K562 (cell line): ENCODE measurements around the gene GTPBP1. TPM values are rescaled to one million over a fixed set of nuclear protein-coding genes. Genes with fewer than 3 reads are reported as not detected.

Experiments
- ATF1 ChIP-seq, 2 experiments: fragments of 450-650 bp in 1 of 2; IDR thresholded peaks; 2 replicates each; pipeline ENCODE4 v1.6.1; 2016; ENCODE audit warnings: missing compliant biosample characterization in 1 of 2, missing genetic modification characterization in 1 of 2
- CREB3L1 ChIP-seq: fragments of 450-650 bp; IDR thresholded peaks from 2 replicates; pipeline ENCODE4 v1.6.1; 2014; ENCODE audit warnings: low read depth, mild to moderate bottlenecking, moderate library complexity, borderline replicate concordance
- CTCFL ChIP-seq: IDR thresholded peaks from 2 replicates; pipeline ENCODE4 v1.6.1; 2011; ENCODE audit warnings: borderline replicate concordance, low read depth, mild to moderate bottlenecking, moderate library complexity, low read length; ENCODE audit not compliant: insufficient read depth, poor library complexity, severe bottlenecking
- FOXP1 ChIP-seq: sonication (generic); formaldehyde crosslinking; IDR thresholded peaks from 2 replicates; pipeline ENCODE4 v1.8.0; 2022; ENCODE audit warnings: mild to moderate bottlenecking, missing genetic modification reagents
- HDGF ChIP-seq: fragments of 450-650 bp; IDR thresholded peaks from 2 replicates; pipeline ENCODE4 v1.6.1; 2016
- JUND ChIP-seq, 2 experiments: IDR thresholded peaks; 2 replicates in 1 of 2; 3 replicates in 1 of 2; pipeline ENCODE4 v1.6.1; 2011; ENCODE audit warnings: borderline replicate concordance in 2 of 2, low read depth in 2 of 2, low read length in 2 of 2, improper control_type of control experiment in 1 of 2, missing biosample characterization in 1 of 2, missing genetic modification characterization in 1 of 2, missing genetic modification reagents in 1 of 2
- KDM4B ChIP-seq, 2 experiments: fragments of 450-650 bp in 1 of 2; sonication (generic) in 1 of 2; IDR thresholded peaks; 2 replicates each; pipeline ENCODE4 v1.6.1; 2016 to 2017; ENCODE audit warnings: borderline replicate concordance in 2 of 2, antibody characterized with exemption in 1 of 2, low read depth in 1 of 2, mild to moderate bottlenecking in 1 of 2
- L3MBTL2 ChIP-seq: fragments of 450-650 bp; IDR thresholded peaks from 2 replicates; pipeline ENCODE4 v1.6.1; 2016; ENCODE audit warnings: mild to moderate bottlenecking, moderate library complexity
- MNT ChIP-seq, 2 experiments: fragments of 450-650 bp; conservative IDR thresholded peaks; 2 replicates each; pipeline ENCODE4 v1.6.1; 2017; ENCODE audit warnings: mild to moderate bottlenecking in 2 of 2, moderate library complexity in 2 of 2
- RB1 ChIP-seq: fragments of 450-650 bp; IDR thresholded peaks from 2 replicates; pipeline ENCODE4 v1.6.1; 2017; ENCODE audit warnings: low read depth, mild to moderate bottlenecking
- RFX5 ChIP-seq: IDR thresholded peaks from 2 replicates; pipeline ENCODE4 v1.6.1; 2011; ENCODE audit warnings: low read depth, mild to moderate bottlenecking, improper control_type of control experiment, low read length
- SOX6 ChIP-seq: fragments of 450-650 bp; IDR thresholded peaks from 2 replicates; pipeline ENCODE4 v1.6.1; 2014; ENCODE audit warnings: mild to moderate bottlenecking
- TAF9B ChIP-seq: fragments of 450-650 bp; IDR thresholded peaks from 2 replicates; pipeline ENCODE4 v1.6.1; 2018; ENCODE audit warnings: mild to moderate bottlenecking; ENCODE audit not compliant: partially characterized antibody
- ZNF592 ChIP-seq: fragments of 450-650 bp; IDR thresholded peaks from 2 replicates; pipeline ENCODE4 v1.6.1; 2017; ENCODE audit warnings: antibody characterized with exemption, mild to moderate bottlenecking
- polyA plus RNA-seq, 8 experiments: library from polyadenylated mRNA; depleted of rRNA in 4 of 8; stranded (reverse) in 5 of 8; unstranded in 3 of 8; fragments of >200 nt; fragmentation: Nextera tagmentation in 2 of 8; fragmentation: Illumina TruSeq in 1 of 8; extraction: Ambion mirVana in 2 of 8; extraction: Trizol in 1 of 8; gene quantifications; 2 replicates each; pipeline versions ENCODE4 v1.2.1 to v1.2.3, GENCODE V29; 2011 to 2014; ENCODE audit warnings: inconsistent platforms in 1 of 8, missing spikeins in 1 of 8
- total RNA-seq, 7 experiments: library from RNA; depleted of rRNA in 6 of 7; stranded (reverse); fragments of >200 nt in 6 of 7; fragmentation: Illumina TruSeq in 2 of 7; extraction: Trizol in 2 of 7; gene quantifications; 2 replicates each; pipeline versions ENCODE4 v1.2.1 to v1.2.3, GENCODE V29; 2011 to 2021; ENCODE audit warnings: low replicate concordance in 1 of 7

The GTPBP1 gene
- total and polyA plus RNA-seq, 9 of the 15 experiments (the other 6 are each of a cell fraction or from before 2014, with no cell fraction given) = 0.83 to 53.2 (median 23.3) TPM

GRCh38 chr22:38681582-38682335 is 24.0 kb upstream of the GTPBP1 start, which contains the start of gene TOMM22 (continued):
- TF ChIP-seq CTCFL (peak; percentile 87), FOXP1 (CRISPR knock-in tag) (peak; percentile 45; the same call in 1 of the 2 replicates), CREB3L1 (peak; percentile 48; the same call in 1 of the 2 replicates), MNT (conservative IDR thresholded peaks at IDR 0.05) (peak; percentile 81 to 96), HDGF (no peak), SOX6 (peak; percentile 63), TAF9B (peak; percentile 91), RB1 (peak; percentile 92), KDM4B (IDR thresholded peaks at IDR 0.05; ENCODE audit: borderline replicate concordance in 2 of 2, low read depth in 1 of 2) (peak in 1 of 2 experiments; percentile 94; a peak in 2 of 4 replicates), RFX5 (no peak), JUND (IDR thresholded peaks at IDR 0.05; ENCODE audit: borderline replicate concordance, low read depth, low read length) (peak; percentile 59; the same call in 1 of the 2 replicates), JUND (tag; IDR thresholded peaks at IDR 0.05; ENCODE audit: borderline replicate concordance, low read depth, low read length) (no peak), L3MBTL2 (peak; percentile 17; the same call in 1 of the 2 replicates), ATF1 (CRISPR knock-in tag; IDR thresholded peaks at IDR 0.05) (no peak), ATF1 (tag; IDR thresholded peaks at IDR 0.05) (peak; percentile 49; the same call in 1 of the 2 replicates), ZNF592 (peak; percentile 34; the same call in 1 of the 2 replicates)
